ENCODE measurements around the gene GRID2.

GRID2 gene

DNA sequence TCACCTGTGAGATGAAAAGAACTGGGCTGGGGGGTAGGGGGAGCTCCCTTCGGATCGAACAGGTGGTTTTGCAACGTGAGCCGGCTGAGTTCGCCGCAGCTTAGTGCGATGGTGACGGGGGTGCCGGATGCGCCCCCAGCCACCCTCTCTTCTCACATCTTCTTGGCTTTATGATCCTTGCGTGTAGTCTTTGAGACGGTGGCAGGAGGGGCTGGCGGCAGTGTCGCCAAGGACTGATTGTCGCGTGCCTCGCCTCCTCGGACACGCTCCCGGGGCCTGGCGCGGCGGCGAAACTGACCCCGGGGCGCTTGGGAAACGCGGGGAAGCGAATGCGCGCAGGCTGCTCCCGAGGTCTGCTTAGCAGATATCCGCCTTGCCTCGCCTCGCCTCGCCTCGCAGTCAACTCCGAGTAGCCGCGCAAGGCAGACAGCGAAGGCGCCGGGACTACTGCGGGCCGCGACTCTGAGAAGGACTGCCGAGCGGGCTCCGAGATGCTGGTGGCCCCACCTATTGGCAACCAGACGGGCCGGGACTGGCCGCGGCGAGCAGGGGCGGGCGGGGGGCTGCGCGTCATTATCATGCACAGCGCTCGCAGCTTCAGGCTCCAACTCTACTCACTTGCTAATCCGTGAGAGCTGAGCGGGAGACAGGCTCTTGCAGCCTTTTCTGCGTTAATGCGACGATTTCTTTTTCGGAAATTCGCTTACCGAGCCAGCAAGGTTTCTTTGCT, 1.5 kb downstream of the GRID2 start:
- TF ChIP-seq, protein P1, sequence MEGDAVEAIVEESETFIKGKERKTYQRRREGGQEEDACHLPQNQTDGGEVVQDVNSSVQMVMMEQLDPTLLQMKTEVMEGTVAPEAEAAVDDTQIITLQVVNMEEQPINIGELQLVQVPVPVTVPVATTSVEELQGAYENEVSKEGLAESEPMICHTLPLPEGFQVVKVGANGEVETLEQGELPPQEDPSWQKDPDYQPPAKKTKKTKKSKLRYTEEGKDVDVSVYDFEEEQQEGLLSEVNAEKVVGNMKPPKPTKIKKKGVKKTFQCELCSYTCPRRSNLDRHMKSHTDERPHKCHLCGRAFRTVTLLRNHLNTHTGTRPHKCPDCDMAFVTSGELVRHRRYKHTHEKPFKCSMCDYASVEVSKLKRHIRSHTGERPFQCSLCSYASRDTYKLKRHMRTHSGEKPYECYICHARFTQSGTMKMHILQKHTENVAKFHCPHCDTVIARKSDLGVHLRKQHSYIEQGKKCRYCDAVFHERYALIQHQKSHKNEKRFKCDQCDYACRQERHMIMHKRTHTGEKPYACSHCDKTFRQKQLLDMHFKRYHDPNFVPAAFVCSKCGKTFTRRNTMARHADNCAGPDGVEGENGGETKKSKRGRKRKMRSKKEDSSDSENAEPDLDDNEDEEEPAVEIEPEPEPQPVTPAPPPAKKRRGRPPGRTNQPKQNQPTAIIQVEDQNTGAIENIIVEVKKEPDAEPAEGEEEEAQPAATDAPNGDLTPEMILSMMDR (IDR thresholded peaks at IDR 0.05; ENCODE audit: low read depth, low read length, missing control alignments): no peak
- DNase-seq (ENCODE audit: extremely low read depth, low read depth): no peak
- H3K4me3 ChIP-seq (replicated peaks; ENCODE audit: low read depth, low read length): no peak overlapping the region

GRCh38 chr4:92305878-92306520, 2.2 kb downstream of the GRID2 start:
- no peak overlapping the region for H3K4me3 ChIP-seq (replicated peaks; ENCODE audit: low read depth, low read length)
- TF ChIP-seq, protein P1 (IDR thresholded peaks at IDR 0.05; ENCODE audit: low read depth, low read length, missing control alignments): no peak
- no peak for DNase-seq (ENCODE audit: extremely low read depth, low read depth)

DNA sequence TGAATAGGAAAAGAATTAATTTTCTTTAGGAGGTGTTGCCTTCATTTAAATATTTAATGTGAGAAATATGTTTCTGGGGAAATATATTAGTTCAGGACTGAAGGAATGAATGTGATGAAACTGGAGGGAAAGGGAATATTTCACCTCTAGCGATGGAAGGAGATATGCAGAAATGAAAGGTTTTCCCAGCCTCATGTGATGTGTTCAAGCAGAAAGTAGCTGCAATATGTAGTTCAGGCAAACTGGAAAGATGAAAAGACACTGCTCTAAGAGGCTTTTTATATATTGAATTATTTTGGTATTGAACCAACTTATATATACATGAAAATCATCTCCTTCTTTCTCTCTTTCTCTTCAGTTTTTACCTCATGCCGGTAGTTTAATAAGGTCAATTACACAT, 3.4 kb downstream of the GRID2 start:
- no peak overlapping the region for H3K4me3 ChIP-seq (replicated peaks; ENCODE audit: low read depth, low read length)
- TF ChIP-seq, protein P1 (IDR thresholded peaks at IDR 0.05; ENCODE audit: low read depth, low read length, missing control alignments): no peak
- no peak for DNase-seq (ENCODE audit: extremely low read depth, low read depth)

- no peak overlapping the region for H3K4me3 ChIP-seq (replicated peaks; ENCODE audit: low read depth, low read length)
- DNase-seq (ENCODE audit: extremely low read depth, low read depth): no peak
- TF ChIP-seq, protein P1 (IDR thresholded peaks at IDR 0.05; ENCODE audit: low read depth, low read length, missing control alignments): no peak
These were observed 4.1 kb downstream of the GRID2 start for GRCh38 chr4:92307866-92308265.

GRCh38 chr4:92317047-92317446, 13.3 kb downstream of the GRID2 start:
- TF ChIP-seq, protein P1 (IDR thresholded peaks at IDR 0.05; ENCODE audit: low read depth, low read length, missing control alignments): no peak
- DNase-seq (ENCODE audit: extremely low read depth, low read depth): no peak
- H3K4me3 ChIP-seq (replicated peaks; ENCODE audit: low read depth, low read length): no peak overlapping the region

GRCh38 chr4:92328095-92328494, 24.3 kb downstream of the GRID2 start:
- no peak overlapping the region for H3K4me3 ChIP-seq (replicated peaks; ENCODE audit: low read depth, low read length)
- no peak for DNase-seq (ENCODE audit: extremely low read depth, low read depth)

More at GRCh38 chr4:92328095-92328494, 24.3 kb downstream of the GRID2 start:
- TF ChIP-seq, protein P1 (IDR thresholded peaks at IDR 0.05; ENCODE audit: low read depth, low read length, missing control alignments): no peak
